Measurements from ENCODE around the gene ASAH2. TPM values are rescaled to one million over a fixed set of nuclear protein-coding genes. Genes with fewer than 3 reads are reported as not detected.

ASAH2 gene
- total RNA-seq, 1 experiment from 2014 or later, result 4.6 TPM

GRCh38 chr10:50234486-50234885, 16.8 kb downstream of the ASAH2 start:
- no peaks in the 10 kb centered on the region for H3K36me3 Mint-ChIP-seq (ENCODE audit: insufficient read depth in 1 of 3, low read depth in 3 of 3)
- H2BK12ac ChIP-seq (ENCODE audit: insufficient read length, low read depth, low read length), result no peak overlapping the region
- H3K14ac ChIP-seq (ENCODE audit: insufficient read depth, low read length), result no peak overlapping the region
- no peaks in the 10 kb centered on the region for H3K79me2 ChIP-seq (ENCODE audit: insufficient read depth, low read length)
- H2BK20ac ChIP-seq (ENCODE audit: low read depth, low read length, poor library complexity, severe bottlenecking), result no peak overlapping the region
- no peaks in the 10 kb centered on the region for H3K23me2 ChIP-seq (ENCODE audit: insufficient read length, low read depth, low read length, poor library complexity, severe bottlenecking)
- no peak overlapping the region for H2BK120ac ChIP-seq (ENCODE audit: low read depth, low read length, poor library complexity, severe bottlenecking)
- H2BK15ac ChIP-seq (ENCODE audit: low read depth, low read length), result no peak overlapping the region
- H4K8ac ChIP-seq (replicated peaks; ENCODE audit: insufficient read length, low read depth, low read length), result no peak overlapping the region
- no peak overlapping the region for H3K56ac ChIP-seq (ENCODE audit: insufficient read length, low read depth, low read length)
- H3K4ac ChIP-seq (ENCODE audit: low read depth, low read length), result no peak overlapping the region
- H3K9me3 Mint-ChIP-seq, result no peaks in the 10 kb centered on the region
- H3K4me1 Mint-ChIP-seq, result 0 out of 4 replicates have a peak, but pooled peaks cover 0 to 3% of the 10 kb centered on the region in 2 experiments
- H3K9ac ChIP-seq (ENCODE audit: extremely low read depth, insufficient read length, low read length), result no peak overlapping the region
- no peaks in the 10 kb centered on the region for H3K4me1 ChIP-seq (ENCODE audit: insufficient read depth, low read length)
- H3K23ac ChIP-seq (ENCODE audit: insufficient read length, low read depth, low read length), result no peak overlapping the region
- no peak overlapping the region for H2AK5ac ChIP-seq (ENCODE audit: insufficient read length, low read length)
- H3K27ac Mint-ChIP-seq, result no peak overlapping the region
- no peak for TF ChIP-seq CTCF (conservative IDR thresholded peaks at IDR 0.05)
- no peaks in the 10 kb centered on the region for H3K27me3 ChIP-seq (ENCODE audit: insufficient read depth, low read length)
- WGBS (ENCODE audit: extremely low coverage, insufficient read length, low lambda C conversion rate), result no CpG with 5 or more reads among the region's 4 CpGs
- H3K9me3 ChIP-seq (ENCODE audit: control insufficient read depth, low read depth, low read length), result no peaks in the 10 kb centered on the region
- H3K79me1 ChIP-seq (ENCODE audit: insufficient read depth, low read depth, low read length, poor library complexity, severe bottlenecking), result no peaks in the 10 kb centered on the region
- no peak for DNase-seq
- H3K27me3 Mint-ChIP-seq (ENCODE audit: low read depth), result peaks cover 11% of the 10 kb centered on the region
- no peak overlapping the region for H3K27ac ChIP-seq (ENCODE audit: insufficient read length, low read depth, low read length)
- H2AFZ ChIP-seq (ENCODE audit: low read length), result no peak overlapping the region
- H3K18ac ChIP-seq (ENCODE audit: insufficient read length, low read depth, low read length), result no peak overlapping the region
- no peak overlapping the region for H4K91ac ChIP-seq (ENCODE audit: insufficient read length, low read depth, low read length)
- H2BK5ac ChIP-seq (ENCODE audit: insufficient read length, low read length), result no peak overlapping the region
- H3K4me2 ChIP-seq (ENCODE audit: insufficient read depth, insufficient read length, low read length), result no peak overlapping the region
- H3T11ph ChIP-seq (ENCODE audit: low read length), result no peak overlapping the region
- no peak overlapping the region for H3K4me3 Mint-ChIP-seq
- H4K5ac ChIP-seq (ENCODE audit: insufficient read length, low read depth, low read length), result no peak overlapping the region
- H4K20me1 ChIP-seq (ENCODE audit: control insufficient read depth, insufficient read depth, insufficient read length), result no peaks in the 10 kb centered on the region
